ENCODE measurements around the gene BCAS3. TPM values are rescaled to one million over a fixed set of nuclear protein-coding genes. Genes with fewer than 3 reads are reported as not detected.
A peak's percentile ranks its signal among the peaks of the same experiment; 100 is the strongest.

BCAS3 gene
- total RNA-seq, 4 donors from 2014 or later = 18.7 to 37.8 (median 24.9) TPM

GRCh38 chr17:61333136-61333535 is 655.5 kb downstream of the BCAS3 start:
- TF ChIP-seq CTCF (IDR thresholded peaks at IDR 0.05) = no peak
- ATAC-seq (ENCODE audit: low FRiP score) = no peak
- no peak for DNase-seq (ENCODE audit: low spot score)

- DNase-seq (ENCODE audit: low spot score) (no peak), ATAC-seq (ENCODE audit: low FRiP score) (no peak)
- TF ChIP-seq CTCF (IDR thresholded peaks at IDR 0.05) = no peak
Measured at GRCh38 chr17:61334673-61335072, 657.0 kb downstream of the BCAS3 start.

- TF ChIP-seq CTCF (IDR thresholded peaks at IDR 0.05) = no peak
Measured at GRCh38 chr17:61335105-61335844, 657.6 kb downstream of the BCAS3 start.

GRCh38 chr17:61335845-61336655 is 658.4 kb downstream of the BCAS3 start:
- no peak for TF ChIP-seq CTCF (IDR thresholded peaks at IDR 0.05)
- ATAC-seq (ENCODE audit: low FRiP score) (no peak), DNase-seq (ENCODE audit: low spot score) (no peak)

More at GRCh38 chr17:61335105-61335844, 657.6 kb downstream of the BCAS3 start:
- ATAC-seq (ENCODE audit: low FRiP score) (no peak), DNase-seq (ENCODE audit: low spot score) (no peak)

- no peak for DNase-seq (ENCODE audit: low spot score)
- no peak for ATAC-seq (ENCODE audit: low FRiP score)
- no peak for TF ChIP-seq CTCF (IDR thresholded peaks at IDR 0.05)
Measured at GRCh38 chr17:61337290-61337689, 659.6 kb downstream of the BCAS3 start.

GRCh38 chr17:61338000-61338798 is 660.5 kb downstream of the BCAS3 start:
- ATAC-seq (ENCODE audit: low FRiP score) (peak; percentile 49), DNase-seq (ENCODE audit: low spot score) (no peak)
- no peak for TF ChIP-seq CTCF (IDR thresholded peaks at IDR 0.05)
